ENCODE measurements around the gene AHRR.

The AHRR gene

GRCh38 chr5:337563-338130 lies 16.1 kb downstream of the AHRR start:
- Histone ChIP-seq H3K9me3 (ENCODE audit: control insufficient read depth, low read length) (no peaks in the 10 kb centered on the region), H3K4me2 (ENCODE audit: low read length) (no peak overlapping the region)
- TF ChIP-seq CTCF (IDR thresholded peaks at IDR 0.05) = no peak

GRCh38 chr5:342501-343460 lies 21.3 kb downstream of the AHRR start:
- Histone ChIP-seq H3K4me1 (no peaks in the 10 kb centered on the region), H3K36me3 (ENCODE audit: control insufficient read depth, insufficient read depth, low read length) (no peaks in the 10 kb centered on the region), H3K4me2 (ENCODE audit: low read length) (no peak overlapping the region), H3K79me2 (no peaks in the 10 kb centered on the region), H2AFZ (no peak overlapping the region), H3K27me3 (ENCODE audit: control insufficient read depth, insufficient read depth, low read length) (no peaks in the 10 kb centered on the region), H3K9me3 (ENCODE audit: control insufficient read depth, low read length) (no peaks in the 10 kb centered on the region), H3K9ac (no peak overlapping the region), H3K27ac (no peak overlapping the region), H3K4me3 (ENCODE audit: low read depth, low read length) (no peak overlapping the region)
- no peak for TF ChIP-seq CTCF (IDR thresholded peaks at IDR 0.05)

More at GRCh38 chr5:337563-338130, 16.1 kb downstream of the AHRR start:
- no peaks in the 10 kb centered on the region for H3K79me2 ChIP-seq
- no peak overlapping the region for H3K9ac ChIP-seq
- no peaks in the 10 kb centered on the region for H3K36me3 ChIP-seq (ENCODE audit: control insufficient read depth, insufficient read depth, low read length)
- no peaks in the 10 kb centered on the region for H3K4me1 ChIP-seq
- H3K4me3 ChIP-seq (ENCODE audit: low read depth, low read length) = no peak overlapping the region
- no peak overlapping the region for H3K27ac ChIP-seq
- H3K27me3 ChIP-seq (ENCODE audit: control insufficient read depth, insufficient read depth, low read length) = no peaks in the 10 kb centered on the region
- no peak overlapping the region for H2AFZ ChIP-seq

- peak overlapping the region; percentile 63 for H3K4me2 ChIP-seq (ENCODE audit: low read length)
- no peaks in the 10 kb centered on the region for H3K9me3 ChIP-seq (ENCODE audit: control insufficient read depth, low read length)
- H3K9ac ChIP-seq = no peak overlapping the region
- H3K36me3 ChIP-seq (ENCODE audit: control insufficient read depth, insufficient read depth, low read length) = no peaks in the 10 kb centered on the region
- H3K27me3 ChIP-seq (ENCODE audit: control insufficient read depth, insufficient read depth, low read length) = no peaks in the 10 kb centered on the region
- no peaks in the 10 kb centered on the region for H3K4me1 ChIP-seq
- no peak overlapping the region for H3K4me3 ChIP-seq (ENCODE audit: low read depth, low read length)
- no peaks in the 10 kb centered on the region for H3K79me2 ChIP-seq
- H3K27ac ChIP-seq = no peak overlapping the region
- no peak for TF ChIP-seq CTCF (IDR thresholded peaks at IDR 0.05)
- H2AFZ ChIP-seq = peak overlapping the region; percentile 58
These were observed 22.2 kb downstream of the AHRR start for GRCh38 chr5:343461-344401.

- no peaks in the 10 kb centered on the region for H3K4me1 ChIP-seq
- H3K79me2 ChIP-seq = no peaks in the 10 kb centered on the region
- no peak overlapping the region for H2AFZ ChIP-seq
- no peak overlapping the region for H3K9ac ChIP-seq
- no peaks in the 10 kb centered on the region for H3K36me3 ChIP-seq (ENCODE audit: control insufficient read depth, insufficient read depth, low read length)
- no peak overlapping the region for H3K4me3 ChIP-seq (ENCODE audit: low read depth, low read length)
- TF ChIP-seq CTCF (IDR thresholded peaks at IDR 0.05) = no peak
- H3K4me2 ChIP-seq (ENCODE audit: low read length) = no peak overlapping the region
- no peak overlapping the region for H3K27ac ChIP-seq
- H3K27me3 ChIP-seq (ENCODE audit: control insufficient read depth, insufficient read depth, low read length) = no peaks in the 10 kb centered on the region
- no peaks in the 10 kb centered on the region for H3K9me3 ChIP-seq (ENCODE audit: control insufficient read depth, low read length)
These were observed 23.2 kb downstream of the AHRR start for GRCh38 chr5:344668-345067.
